ENCODE measurements around the gene CYP46A1. TPM values are rescaled to one million over a fixed set of nuclear protein-coding genes. Genes with fewer than 3 reads are reported as not detected.
A peak's percentile ranks its signal among the peaks of the same experiment; 100 is the strongest.

The CYP46A1 gene
- total and polyA plus RNA-seq, 2 donors from 2014 or later, result 0.82 to 2.5 TPM

- no peak overlapping the region for H3K9ac ChIP-seq (ENCODE audit: low read length in 3 of 3)
- no peaks in the 10 kb centered on the region for H3K4me1 ChIP-seq (ENCODE audit: control insufficient read depth in 2 of 3, insufficient read depth in 2 of 3, low read depth in 1 of 3, low read length in 3 of 3)
- H3K4me3 ChIP-seq (ENCODE audit: low read length in 3 of 3), result no peak overlapping the region
- intact Hi-C loops (cut with DNase I), result no loop called here
- TF ChIP-seq CTCF (IDR thresholded peaks at IDR 0.05; ENCODE audit: borderline replicate concordance, extremely low read depth, insufficient read depth), result no peak
- H3K9me3 ChIP-seq (ENCODE audit: control insufficient read depth in 2 of 3, insufficient read depth in 1 of 3, low read length in 3 of 3), result no peaks in the 10 kb centered on the region
- no peak overlapping the region for H3K27ac ChIP-seq (ENCODE audit: low read depth in 2 of 2, low read length in 2 of 2)
- peaks cover 13% of the 10 kb centered on the region for H3K27me3 ChIP-seq (ENCODE audit: control insufficient read depth, insufficient read depth, low read length)
- no peak for DNase-seq
- no peaks in the 10 kb centered on the region for H3K36me3 ChIP-seq (ENCODE audit: control insufficient read depth in 2 of 3, insufficient read depth in 3 of 3, low read length in 3 of 3)
- no peak for FAIRE-seq
Measured at GRCh38 chr14:99657645-99658155, 26.4 kb upstream of the CYP46A1 start.

- Histone ChIP-seq H3K9me3 (ENCODE audit: control insufficient read depth in 2 of 3, insufficient read depth in 1 of 3, low read length in 3 of 3) (no peaks in the 10 kb centered on the region), H3K4me1 (ENCODE audit: control insufficient read depth in 2 of 3, insufficient read depth in 2 of 3, low read depth in 1 of 3, low read length in 3 of 3) (no peaks in the 10 kb centered on the region), H3K9ac (ENCODE audit: low read length in 3 of 3) (no peak overlapping the region), H3K27ac (ENCODE audit: low read depth in 2 of 2, low read length in 2 of 2) (no peak overlapping the region), H3K4me3 (ENCODE audit: low read length in 3 of 3) (no peak overlapping the region), H3K36me3 (ENCODE audit: control insufficient read depth in 2 of 3, insufficient read depth in 3 of 3, low read length in 3 of 3) (no peaks in the 10 kb centered on the region), H3K27me3 (ENCODE audit: control insufficient read depth, insufficient read depth, low read length) (peaks cover 13% of the 10 kb centered on the region)
- intact Hi-C loops (cut with DNase I), result no loop called here
- FAIRE-seq (no peak), DNase-seq (no peak)
- no peak for TF ChIP-seq CTCF (IDR thresholded peaks at IDR 0.05; ENCODE audit: borderline replicate concordance, extremely low read depth, insufficient read depth)
Measured at GRCh38 chr14:99658218-99658845, 25.8 kb upstream of the CYP46A1 start.

- no peak for TF ChIP-seq CTCF (IDR thresholded peaks at IDR 0.05; ENCODE audit: borderline replicate concordance, extremely low read depth, insufficient read depth)
- no peak overlapping the region for H3K4me3 ChIP-seq (ENCODE audit: low read length in 3 of 3)
- no peak overlapping the region for H3K9ac ChIP-seq (ENCODE audit: low read length in 3 of 3)
- DNase-seq (peak in 4 of 5 donors; percentile 31 to 68 (median 46)), FAIRE-seq (no peak)
- no peaks in the 10 kb centered on the region for H3K9me3 ChIP-seq (ENCODE audit: control insufficient read depth in 2 of 3, insufficient read depth in 1 of 3, low read length in 3 of 3)
- H3K4me1 ChIP-seq (ENCODE audit: control insufficient read depth in 2 of 3, insufficient read depth in 2 of 3, low read depth in 1 of 3, low read length in 3 of 3), result no peaks in the 10 kb centered on the region
- H3K27ac ChIP-seq (ENCODE audit: low read depth in 2 of 2, low read length in 2 of 2), result no peak overlapping the region
- no peaks in the 10 kb centered on the region for H3K36me3 ChIP-seq (ENCODE audit: control insufficient read depth in 2 of 3, insufficient read depth in 3 of 3, low read length in 3 of 3)
- intact Hi-C loops (cut with DNase I), result no loop called here
- H3K27me3 ChIP-seq (ENCODE audit: control insufficient read depth, insufficient read depth, low read length), result peaks cover 13% of the 10 kb centered on the region
Measured at GRCh38 chr14:99659333-99659741, 24.8 kb upstream of the CYP46A1 start.
